HG03066 (cell line): ENCODE data around the gene PRDM7.

Experiments
- ATAC-seq: cut with Tn5 transposase; IDR thresholded peaks from one replicate; pipeline ENCODE4 v1.9.1; 2021; ENCODE audit warnings: low read depth; ENCODE audit not compliant: unreplicated experiment

Gene PRDM7

DNA sequence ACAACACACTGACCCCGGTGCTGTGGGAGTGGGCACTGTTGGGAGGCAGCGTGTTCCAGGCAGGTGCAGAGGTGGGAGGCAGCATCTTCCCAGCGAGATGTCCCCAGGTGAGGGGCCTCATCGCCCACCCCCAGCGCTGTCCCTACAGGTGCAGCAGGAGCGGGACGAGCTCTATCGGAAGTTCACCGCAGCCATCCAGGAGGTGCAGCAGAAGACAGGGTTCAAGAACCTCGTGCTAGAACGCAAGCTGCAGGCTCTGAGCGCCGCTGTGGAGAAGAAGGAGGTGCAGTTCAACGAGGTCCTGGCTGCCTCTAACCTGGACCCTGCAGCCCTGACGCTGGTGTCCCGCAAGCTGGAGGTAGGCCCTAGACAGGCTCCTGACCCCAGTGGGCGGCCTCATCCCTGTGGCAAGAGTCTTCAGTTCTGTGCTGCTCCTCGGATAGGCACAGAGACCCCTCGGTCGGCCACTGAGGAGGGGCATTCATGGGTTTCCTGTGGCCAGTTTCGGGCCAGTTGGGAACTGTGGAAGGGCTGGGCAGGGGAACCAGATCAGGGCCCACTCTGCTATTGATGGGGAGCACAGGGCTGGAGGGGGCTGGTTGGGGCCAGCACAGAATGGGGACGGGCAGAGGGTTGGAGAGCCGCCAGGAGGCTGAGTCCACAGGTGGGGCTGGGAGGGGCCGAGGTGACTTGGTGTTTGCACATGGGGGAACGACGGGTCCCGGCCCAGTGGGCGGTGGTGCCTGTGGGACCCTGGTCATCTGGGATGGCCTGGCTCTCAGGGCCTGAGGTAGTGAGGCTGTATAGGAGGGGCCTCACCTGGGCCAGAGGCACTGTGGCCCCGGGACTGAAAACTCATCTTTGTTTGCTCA is 36.7 kb downstream of the PRDM7 start:
- no peak for ATAC-seq

DNA sequence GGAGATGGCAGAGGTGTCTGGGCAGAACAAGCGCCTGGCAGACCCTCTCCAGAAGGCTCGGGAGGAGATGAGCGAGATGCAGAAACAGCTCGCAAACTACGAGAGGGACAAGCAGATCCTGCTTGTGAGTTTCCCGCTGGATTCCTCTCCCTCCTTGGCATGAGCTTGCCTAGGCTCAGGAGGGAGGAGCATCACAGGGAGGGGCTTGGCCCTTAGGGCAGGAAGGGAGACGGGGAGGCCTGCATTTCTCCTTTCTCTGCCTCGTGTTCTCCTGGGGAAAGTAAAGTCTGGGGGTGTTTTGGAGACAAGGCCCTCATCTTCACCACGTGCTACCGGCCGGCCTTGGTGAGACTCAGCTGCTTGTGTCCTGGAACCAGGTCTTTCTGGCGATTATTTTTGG is 39.9 kb downstream of the PRDM7 start:
- ATAC-seq: no peak

DNA sequence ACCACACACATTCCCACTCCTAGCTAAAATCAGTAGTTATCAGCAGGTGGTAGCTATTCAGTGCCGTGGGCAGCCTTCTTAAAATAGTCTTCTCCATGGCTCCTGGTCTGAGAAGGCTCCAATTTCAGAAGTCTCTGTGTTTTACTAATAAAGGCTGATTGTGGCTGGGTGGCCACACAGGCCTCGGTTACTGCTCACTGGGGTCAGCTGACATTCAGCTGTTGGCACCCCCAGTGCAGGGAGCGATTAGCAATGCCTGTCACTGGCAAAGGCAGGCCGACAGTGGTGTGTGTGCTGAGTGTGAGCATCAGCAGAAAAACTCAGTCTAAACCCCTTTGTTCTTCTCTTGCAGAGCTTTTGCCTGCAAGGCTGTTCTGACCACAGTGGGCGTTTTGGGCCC is 41.2 kb downstream of the PRDM7 start:
- ATAC-seq: no peak

DNA sequence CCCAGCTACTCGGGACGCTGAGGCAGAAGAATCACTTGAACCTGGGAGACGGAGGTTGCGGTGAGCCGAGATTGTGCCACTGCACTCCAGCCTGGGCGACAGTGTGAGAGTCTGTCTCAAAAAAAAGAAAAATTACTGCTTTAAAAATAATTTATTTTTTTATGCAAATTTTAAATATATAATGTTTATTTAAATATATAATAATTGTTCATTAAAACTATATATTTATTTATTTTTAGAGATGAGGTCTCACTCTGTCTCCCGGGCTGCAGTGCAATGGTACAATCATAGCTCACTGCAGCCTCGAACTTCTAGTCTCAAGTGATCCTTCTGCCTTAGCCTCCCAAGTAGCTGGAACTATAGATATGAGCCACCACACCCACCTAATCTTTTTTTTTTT is 42.6 kb downstream of the PRDM7 start:
- ATAC-seq: no peak

DNA sequence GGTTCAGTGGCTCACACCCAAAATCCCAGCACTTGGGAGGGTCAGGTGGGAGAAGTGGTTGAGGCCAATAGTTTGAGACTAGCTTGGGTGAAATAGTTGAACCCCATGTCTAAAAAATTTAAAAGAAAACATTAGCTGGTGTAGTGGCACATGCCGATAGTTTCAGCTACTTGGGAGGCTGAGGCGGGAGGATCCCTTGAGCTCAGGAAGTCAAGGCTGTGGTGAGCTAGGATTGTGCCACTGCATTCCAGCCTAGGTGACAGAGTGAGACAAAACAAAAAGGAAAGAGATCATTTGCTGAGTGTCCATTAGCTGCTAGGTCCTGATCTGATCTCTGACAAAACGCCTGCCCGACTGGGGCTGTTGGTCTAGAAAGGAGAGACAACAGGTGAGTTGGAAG is 43.7 kb downstream of the PRDM7 start:
- ATAC-seq: no peak

DNA sequence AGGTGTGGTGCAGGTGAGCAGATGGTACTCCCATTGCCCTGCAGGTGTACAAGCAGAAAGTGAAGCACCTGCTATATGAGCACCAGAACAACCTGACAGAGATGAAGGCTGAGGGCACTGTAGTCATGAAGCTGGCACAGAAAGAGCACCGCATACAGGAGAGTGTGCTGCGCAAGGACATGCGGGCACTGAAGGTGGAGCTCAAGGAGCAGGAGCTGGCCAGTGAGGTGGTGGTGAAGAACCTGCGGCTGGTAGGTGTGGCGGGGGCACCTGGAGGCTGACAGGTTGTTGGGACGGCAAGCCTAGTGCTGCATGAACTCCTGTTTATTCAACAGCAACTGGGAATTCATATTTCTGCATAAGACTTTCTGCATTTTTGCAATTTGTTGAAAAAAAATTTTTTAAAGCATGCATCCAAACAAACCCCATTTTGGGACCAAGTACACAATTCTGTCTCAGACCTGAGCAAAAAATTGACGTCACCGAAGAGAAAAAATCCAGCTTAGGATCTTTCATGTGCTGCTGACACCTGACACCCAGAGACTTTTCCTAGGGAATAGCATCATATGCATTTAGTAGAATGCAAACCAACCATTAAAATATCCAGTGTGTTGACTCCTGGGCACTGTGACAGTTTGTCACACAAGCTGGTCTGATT is 44.3 kb downstream of the PRDM7 start:
- no peak for ATAC-seq

DNA sequence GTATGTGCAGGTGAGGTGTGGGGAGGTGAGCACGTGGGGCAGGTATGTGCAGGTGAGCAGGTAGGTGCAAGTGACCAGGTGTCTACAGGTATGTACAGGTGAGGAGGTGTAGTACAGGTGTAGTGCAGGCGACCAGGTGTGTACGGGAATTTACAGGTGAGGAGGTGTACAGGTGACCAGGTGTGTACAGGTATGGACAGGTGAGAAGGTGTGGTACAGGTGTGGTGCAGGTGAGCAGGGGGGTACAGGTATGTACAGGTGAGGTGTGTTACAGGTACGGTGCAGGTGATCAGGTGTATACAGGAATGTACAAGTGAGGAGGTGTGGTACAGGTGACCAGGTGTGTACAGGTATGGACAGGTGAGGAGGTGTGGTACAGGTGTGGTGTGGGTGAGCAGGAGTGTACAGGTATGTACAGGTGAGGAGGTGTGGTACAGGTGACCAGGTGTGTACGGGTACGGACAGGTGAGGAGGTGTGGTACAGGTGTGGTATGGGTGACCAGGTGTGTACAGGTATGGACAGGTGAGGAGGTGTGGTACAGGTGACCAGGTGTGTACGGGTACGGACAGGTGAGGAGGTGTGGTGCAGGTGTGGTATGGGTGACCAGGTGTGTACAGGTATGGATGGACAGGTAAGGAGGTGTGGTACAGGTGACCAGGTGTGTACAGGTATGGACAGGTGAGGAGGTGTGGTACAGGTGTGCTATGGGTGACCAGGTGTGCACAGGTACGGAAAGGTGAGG is 45.0 kb downstream of the PRDM7 start:
- no peak for ATAC-seq

DNA sequence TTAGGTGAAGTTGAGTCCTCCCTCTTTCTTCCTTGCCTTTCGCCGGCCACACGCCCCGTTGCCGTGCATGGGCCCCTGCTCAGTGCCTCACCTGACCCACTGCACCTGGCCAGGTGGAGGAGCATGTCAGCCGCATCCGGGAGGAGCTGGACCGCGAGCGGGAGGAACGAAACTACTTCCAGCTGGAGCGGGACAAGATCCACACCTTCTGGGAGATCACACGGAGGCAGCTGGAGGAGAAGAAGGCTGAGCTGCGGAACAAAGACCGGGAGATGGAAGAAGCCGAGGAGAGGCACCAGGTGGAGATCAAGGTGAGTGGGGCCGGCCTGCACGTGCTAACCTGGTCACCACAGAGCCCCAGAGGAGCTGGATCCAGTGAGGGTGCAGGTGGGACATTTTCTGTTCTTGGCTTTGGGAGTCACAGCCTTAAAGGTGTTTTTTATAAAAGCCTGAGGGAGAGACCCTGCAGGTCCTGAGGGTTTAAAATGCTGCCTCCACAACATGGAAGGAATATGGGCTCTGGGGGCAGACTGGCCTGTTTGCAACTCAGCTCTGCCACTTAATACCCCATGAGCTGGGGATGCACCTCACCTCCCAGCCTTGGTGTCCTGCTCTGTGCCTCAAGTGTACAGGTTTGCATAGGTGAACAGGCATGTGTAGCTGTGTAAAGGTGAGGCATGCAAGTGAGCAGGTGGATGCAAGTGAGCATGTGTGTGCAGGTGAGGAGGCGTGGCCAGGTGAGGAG is 45.8 kb downstream of the PRDM7 start:
- no peak for ATAC-seq

DNA sequence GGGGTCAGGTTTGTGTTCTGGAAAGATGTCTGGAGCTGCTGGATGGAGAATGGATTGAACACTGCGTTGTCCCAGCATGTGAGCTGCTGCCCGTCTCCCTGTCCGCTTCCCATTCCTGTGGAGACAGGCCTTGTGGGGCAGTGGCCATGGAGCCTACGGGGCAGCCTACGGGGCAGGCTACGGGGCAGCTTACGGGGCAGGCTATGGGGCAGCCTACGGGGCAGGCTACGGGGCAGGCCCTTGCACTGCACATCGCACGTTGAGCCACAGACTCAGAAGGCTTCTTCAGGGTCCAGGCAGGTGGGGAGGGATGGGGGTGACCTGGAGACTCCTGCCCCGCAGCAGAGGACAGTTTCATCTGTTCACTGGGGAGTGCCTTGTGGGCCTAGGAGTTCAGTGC is 48.1 kb downstream of the PRDM7 start:
- ATAC-seq: no peak

DNA sequence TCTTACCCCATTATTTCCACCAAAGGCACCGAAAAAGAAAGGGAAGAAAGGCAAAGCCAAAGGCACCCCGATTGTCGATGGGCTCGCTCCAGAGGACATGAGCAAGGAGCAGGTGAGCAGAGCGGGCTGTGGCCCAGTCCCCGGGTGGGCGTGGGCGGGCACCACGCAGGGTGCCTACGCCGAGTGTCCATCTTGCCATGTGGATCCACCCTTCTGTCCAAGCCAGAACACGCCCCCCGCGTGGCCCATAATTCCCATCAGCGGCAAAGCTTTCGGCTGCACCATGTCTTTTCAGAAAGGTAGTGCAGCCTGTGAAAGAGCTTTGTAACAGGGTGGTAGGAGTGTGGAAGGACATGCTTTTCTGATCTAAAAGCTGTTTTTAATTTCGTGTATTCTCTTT is 49.5 kb downstream of the PRDM7 start:
- no peak for ATAC-seq

DNA sequence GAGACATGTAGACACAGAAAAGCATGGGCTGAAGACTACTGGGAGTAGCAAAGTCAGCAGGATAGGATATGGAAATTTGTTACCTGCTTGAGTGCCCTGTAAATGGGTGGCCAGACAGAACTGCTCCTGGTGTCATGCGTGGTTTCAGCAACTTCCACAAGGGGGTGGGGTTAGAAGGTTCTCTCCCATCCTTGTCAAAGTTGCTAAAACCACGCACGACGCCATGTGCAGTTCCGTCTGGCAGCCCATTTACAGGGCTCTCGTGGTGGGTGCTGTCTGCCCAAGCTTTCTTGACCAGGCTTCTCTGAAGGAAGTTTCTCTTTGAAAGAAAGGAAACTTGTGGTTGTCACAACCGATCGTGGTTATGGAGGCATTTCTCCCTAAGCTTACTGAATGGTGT is 51.0 kb downstream of the PRDM7 start:
- no peak for ATAC-seq

DNA sequence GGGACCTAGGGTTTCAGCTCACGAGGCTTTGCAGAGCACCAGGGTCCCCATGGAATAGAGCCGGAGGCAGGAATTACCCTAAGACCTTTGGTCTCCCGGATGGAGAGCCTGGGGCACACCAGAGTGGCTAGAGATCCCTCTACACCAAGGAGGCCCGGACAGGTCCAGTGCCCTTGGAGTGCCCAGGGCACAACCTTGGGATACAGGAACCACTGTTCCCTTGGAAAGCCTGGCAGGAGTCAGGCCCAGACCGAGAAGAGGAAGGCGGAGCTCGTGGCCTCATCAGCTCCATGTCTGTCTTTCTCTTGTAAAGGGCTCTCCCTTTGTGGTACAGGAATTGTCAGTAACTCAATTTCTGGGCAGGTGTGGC is 54.1 kb downstream of the PRDM7 start:
- no peak for ATAC-seq

DNA sequence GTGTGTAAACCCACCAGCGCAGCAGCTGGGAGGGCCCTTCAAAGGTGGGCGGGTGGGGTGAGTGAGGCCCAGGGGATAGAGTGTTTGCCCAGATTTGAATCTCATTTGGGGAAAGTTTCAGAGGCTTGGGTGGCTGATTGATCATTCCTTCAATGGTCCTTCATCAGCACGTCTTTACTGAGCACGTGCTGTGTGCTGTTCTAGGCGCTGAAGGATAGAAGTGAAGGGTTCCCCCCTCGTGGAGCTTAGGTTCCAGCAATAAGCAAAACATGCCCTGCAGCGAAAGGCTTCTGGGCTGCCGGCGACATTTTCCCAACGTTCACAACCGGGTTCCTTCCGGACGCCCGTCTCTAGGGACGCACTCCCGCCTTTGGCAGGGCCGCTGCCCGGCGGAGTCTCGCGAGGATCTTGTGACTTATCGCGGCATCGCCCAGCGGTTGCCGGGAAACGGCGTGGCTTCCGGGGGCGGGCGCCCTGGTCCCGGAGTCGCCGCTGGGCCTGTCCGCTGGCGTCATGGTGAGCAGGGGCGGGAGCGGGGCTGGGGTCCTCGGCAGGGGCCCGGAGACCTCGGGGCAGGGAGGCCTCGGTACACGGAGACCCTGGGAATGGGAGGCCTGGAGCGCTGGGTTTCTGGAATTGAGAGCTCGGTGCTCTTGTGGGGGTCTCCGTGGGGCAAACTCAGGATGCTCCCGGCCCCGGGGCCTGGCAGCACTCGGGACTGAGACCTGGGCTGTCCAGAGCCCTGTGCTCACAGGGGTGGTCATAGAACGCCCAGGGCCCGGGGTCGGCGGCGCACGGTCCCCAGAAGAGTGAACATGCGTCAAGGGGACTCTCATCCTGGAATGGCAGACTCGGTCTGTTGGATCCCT is 54.7 kb downstream of the PRDM7 start:
- peak; percentile 70 for ATAC-seq

DNA sequence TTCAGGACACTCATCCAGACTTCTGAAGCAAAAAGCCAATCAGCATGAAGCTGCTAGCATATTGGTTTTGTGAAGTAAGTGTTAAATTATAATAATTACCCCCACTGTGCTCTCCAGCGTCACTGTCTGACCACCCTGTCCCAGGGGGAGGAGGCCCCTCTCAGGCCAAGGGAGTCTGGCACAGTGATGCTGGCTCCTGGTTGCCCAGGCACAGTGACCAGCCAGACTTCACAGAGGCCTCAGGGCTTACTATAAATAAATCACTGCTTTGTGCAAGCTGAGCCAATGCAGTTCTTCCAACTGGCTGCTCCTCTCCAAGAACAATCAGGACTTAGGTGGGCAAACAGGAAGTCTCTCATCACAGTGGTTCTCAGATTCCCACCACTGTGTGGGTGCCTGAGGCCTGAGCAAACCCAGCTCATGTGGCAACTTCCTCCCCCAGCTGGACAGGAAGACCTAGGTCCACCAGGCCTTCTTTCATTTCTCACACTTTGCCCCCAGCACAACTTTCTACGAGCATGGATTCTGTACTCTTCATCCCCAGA is 56.2 kb downstream of the PRDM7 start:
- no peak for ATAC-seq

DNA sequence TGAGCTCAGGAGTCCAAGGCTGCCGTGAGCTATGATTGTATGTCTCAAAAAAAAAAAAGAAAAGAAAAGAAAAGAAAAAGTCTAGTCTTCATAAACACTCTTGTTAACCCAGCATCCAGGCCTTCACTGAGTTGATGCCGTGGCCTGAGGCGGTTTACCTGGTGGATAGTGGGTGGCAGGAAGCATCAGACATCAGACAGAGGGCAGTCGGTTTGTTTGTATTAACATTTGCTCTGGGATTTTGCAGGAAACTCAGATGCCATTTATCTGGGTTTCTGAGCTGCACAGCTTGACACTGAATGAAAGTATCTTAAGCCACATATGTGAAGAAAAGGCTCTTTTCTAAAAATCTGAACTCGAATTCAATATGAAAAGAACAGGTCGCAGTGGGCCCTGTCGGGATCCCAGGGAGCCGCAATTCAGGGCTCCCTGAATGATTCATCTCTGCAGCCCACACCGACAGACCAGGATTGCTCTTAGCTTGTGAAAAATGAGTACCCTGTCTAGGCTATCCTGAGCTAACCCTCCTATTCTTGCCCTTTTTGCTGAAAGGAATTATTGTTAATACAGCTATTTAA is 56.8 kb downstream of the PRDM7 start:
- no peak for ATAC-seq

DNA sequence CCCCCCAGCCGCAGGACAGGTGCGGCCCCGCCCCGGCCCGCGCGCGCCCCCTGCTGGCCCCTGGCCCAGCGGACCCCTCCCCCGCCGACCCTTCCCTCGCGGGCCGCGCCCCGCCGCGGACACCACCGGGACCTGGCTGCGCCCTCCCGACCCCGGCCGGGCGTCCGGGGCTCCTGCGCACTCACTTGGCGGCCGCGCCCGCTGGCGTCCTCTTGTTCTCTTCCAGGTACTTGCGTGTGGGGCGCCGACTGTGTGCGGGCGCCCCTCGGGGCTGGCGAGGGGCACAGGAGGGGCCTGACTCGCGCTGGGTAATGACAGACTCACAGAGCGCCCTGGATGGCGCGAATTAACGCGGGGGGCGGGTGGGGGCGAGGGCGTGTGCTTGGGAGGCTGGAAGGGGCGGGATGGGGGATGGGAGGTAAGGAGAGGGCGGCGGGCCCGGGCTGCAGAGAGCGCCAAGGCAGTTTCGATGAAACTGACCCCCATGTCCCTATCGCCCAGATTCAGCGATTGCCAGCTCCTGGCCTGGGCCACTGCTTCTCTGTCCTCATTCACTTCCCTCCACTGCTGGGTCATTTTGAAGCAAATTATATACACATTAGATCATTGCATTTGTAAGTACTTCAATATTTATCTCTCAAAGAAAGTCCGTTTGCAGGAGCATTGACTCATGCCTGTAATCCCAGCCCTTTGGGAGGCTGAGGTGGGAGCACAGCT is 57.4 kb downstream of the PRDM7 start:
- no peak for ATAC-seq

DNA sequence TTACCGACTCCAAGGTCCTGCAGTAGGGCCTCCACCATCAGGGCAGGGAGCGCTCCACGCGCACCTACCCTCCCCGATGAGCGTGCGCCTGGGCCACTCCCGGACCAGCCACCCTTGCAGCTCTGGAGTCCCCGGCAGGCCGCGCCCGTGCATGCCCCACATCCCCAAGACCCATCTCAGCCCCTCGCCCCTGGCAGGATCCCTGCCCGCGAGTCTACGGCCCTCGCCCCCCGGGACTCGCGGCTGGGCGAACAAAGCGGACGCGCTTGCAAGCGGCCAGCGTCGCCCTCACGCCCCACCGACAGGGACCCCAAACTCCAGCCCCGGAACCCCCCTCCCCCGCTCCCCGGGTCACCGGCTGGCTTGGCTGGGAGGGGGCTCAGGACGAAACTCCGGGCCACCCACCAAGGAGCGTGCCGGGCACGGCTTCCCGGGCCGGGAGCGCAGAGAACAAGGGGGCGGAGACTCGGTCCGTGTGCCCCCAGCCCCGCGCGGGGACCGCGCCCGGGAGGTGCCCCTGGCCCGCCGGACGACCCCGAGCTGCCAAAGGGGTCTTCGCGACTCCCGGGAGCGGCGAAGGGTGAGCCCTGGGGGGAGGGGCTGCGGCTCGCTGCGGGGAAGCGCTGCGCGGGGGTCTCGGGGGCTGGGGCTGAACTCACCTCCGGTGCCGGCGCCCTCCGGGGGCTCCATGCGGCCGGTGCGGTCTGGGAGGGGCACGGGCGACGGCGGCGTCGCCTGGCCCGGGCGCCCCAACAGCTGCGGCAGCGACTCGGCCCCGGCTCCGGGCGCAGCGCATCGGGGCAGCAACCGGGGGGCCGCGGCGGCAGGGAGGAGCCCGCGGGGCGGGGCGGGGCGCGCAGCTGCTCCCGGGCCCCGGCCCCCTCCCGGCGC is 58.2 kb downstream of the PRDM7 start, which contains the start of gene DBNDD1:
Gene DBNDD1 (minus strand): TSS at position 805 of the 891 bp plus-strand sequence. CDS start 115 bp downstream, at position 690.
- ATAC-seq: no peak

DNA sequence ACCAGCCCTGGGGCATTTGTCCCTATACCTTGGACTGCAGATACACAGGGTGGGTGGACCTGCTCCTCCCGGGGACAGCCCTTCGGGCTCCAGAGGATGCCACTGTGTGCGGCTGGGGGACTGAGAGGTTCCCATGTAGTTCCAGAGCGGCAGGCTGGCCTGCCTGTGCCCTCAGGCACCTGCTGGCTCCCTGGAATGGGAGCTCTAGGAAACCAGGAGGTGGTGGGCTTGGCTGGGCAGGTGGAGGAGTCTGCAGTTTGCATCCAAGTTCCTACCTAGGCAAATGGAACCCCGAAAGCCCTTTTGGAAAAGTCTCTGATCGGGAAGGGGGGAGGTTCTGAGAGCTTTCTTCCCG is 58.9 kb downstream of the PRDM7 start:
- ATAC-seq: no peak
